ENCODE data around the gene BLOC1S3. TPM values are rescaled to one million over a fixed set of nuclear protein-coding genes. Genes with fewer than 3 reads are reported as not detected.
A peak's percentile ranks its signal among the peaks of the same experiment; 100 is the strongest.

Gene BLOC1S3, protein sequence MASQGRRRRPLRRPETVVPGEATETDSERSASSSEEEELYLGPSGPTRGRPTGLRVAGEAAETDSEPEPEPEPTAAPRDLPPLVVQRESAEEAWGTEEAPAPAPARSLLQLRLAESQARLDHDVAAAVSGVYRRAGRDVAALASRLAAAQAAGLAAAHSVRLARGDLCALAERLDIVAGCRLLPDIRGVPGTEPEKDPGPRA
- total RNA-seq (2022) (22.7 and 25.2 TPM in 2 replicates), Bru-seq, nascent RNA (percentile 77 among the genes with signal in this experiment), BruChase-seq, experiment 1, labeled RNA remaining after a 6-hour chase (percentile 82 among the genes with signal in this experiment), BruChase-seq, experiment 2, labeled RNA remaining after a 2-hour chase (percentile 95 among the genes with signal in this experiment)
- long read RNA-seq, partial matches to known transcripts, result 0 of 1 reads
- long read RNA-seq, other reads (novel, unspliced or antisense), result 0 of 1 reads

DNA sequence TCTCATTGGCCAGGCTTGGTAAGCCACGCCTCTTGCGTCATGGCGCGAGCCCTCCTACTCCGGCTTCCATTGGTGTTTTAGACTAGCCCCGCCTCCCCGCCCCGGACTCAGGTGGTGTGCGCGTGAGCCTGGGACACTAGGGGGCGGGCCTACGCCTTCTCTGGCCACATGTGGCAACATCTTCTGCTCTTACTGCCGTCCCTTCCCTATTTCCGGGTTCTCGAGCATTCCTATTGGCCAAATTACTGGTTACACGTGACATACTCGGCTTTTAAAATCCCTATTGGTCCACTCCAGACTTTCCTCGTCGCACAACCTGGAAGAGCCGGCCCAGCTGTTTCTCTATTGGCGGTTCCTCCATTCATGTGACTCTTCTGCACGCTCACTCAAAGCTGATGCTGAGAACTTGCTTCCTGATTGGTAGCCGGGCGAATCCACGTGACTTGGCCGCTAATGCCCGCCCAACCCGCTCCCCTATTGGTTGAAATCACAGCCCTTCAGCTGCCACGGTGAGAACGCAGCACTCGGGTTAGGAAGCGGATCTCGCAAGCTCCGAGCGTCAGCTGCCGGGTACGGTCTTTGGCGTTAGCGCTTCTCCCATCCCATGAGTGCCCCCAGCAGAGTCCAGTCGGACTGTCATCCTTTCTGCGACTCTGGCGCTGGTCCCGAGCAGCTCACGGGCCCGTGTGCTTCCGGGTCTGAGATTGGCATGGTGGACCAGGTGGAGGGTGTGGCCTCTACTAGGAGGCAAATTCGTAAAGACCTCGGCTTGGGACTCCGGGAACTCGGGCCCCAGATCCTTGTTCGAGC is at the start of gene BLOC1S3:
Gene BLOC1S3, plus strand, starts transcription at position 523 of the 810 bp plus-strand sequence. CDS start 513 bp downstream, outside the sequence.
- H3K4me3 Mint-ChIP-seq (ENCODE audit: low read depth, unreplicated experiment), result peak within 1 kb of the TSS; percentile 79
- no TSS peak for BruUV-seq (replicated peaks)
- peak; percentile 100 for DNase-seq
- peaks cover 44% of the 10 kb centered on the region for H3K36me3 Mint-ChIP-seq (ENCODE audit: insufficient read depth, unreplicated experiment)
- TF ChIP-seq, protein P1, sequence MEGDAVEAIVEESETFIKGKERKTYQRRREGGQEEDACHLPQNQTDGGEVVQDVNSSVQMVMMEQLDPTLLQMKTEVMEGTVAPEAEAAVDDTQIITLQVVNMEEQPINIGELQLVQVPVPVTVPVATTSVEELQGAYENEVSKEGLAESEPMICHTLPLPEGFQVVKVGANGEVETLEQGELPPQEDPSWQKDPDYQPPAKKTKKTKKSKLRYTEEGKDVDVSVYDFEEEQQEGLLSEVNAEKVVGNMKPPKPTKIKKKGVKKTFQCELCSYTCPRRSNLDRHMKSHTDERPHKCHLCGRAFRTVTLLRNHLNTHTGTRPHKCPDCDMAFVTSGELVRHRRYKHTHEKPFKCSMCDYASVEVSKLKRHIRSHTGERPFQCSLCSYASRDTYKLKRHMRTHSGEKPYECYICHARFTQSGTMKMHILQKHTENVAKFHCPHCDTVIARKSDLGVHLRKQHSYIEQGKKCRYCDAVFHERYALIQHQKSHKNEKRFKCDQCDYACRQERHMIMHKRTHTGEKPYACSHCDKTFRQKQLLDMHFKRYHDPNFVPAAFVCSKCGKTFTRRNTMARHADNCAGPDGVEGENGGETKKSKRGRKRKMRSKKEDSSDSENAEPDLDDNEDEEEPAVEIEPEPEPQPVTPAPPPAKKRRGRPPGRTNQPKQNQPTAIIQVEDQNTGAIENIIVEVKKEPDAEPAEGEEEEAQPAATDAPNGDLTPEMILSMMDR (IDR thresholded peaks at IDR 0.05; ENCODE audit: unreplicated experiment), result peak; percentile 39
- H3K27me3 Mint-ChIP-seq (ENCODE audit: unreplicated experiment), result no peaks in the 10 kb centered on the region
- CTCF ChIA-PET, result interaction anchor here (0.5 to 2.3 kb wide), 19 partner anchors 8 to 261 kb away, joined by 3 to 13 read pairs (median 4); no protein-coding TSS in a partner anchor
- H3K4me1 Mint-ChIP-seq (ENCODE audit: low read depth, unreplicated experiment), result peaks cover 8% of the 10 kb centered on the region
- intact Hi-C loops (cut with micrococcal nuclease; ENCODE audit: unreplicated experiment), result no loop called here
- peak within 1 kb of the TSS; percentile 90 for H3K27ac Mint-ChIP-seq (ENCODE audit: unreplicated experiment)
- H3K9me3 Mint-ChIP-seq (ENCODE audit: low read depth, unreplicated experiment), result no peaks in the 10 kb centered on the region

DNA sequence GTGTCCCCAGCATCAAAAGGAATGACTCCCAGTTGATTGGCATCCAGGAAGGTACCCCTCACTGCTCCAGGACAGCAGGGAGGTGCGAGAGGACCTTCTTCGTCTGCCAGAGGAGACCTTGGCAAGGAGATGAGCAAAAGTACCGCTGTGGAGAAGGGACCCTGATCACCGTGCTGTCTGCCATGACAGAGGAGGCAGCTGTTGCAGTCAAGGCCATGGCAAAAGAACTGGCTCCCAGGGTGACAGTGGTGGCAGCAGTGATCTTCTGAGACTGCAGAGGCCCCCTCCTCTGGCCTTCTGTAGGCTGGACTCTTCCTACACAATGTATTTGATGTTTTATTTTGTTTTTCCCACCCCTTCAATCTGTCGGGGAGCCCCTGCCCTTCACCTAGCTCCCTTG is 49.8 kb upstream of the BLOC1S3 start:
- CTCF ChIA-PET, result no interaction called here
- Mint-ChIP-seq H3K27me3 (ENCODE audit: unreplicated experiment) (no peaks in the 10 kb centered on the region), H3K9me3 (ENCODE audit: low read depth, unreplicated experiment) (no peaks in the 10 kb centered on the region), H3K4me3 (ENCODE audit: low read depth, unreplicated experiment) (no peak overlapping the region), H3K36me3 (ENCODE audit: insufficient read depth, unreplicated experiment) (peaks cover 26% of the 10 kb centered on the region), H3K27ac (ENCODE audit: unreplicated experiment) (no peak overlapping the region), H3K4me1 (ENCODE audit: low read depth, unreplicated experiment) (peaks cover 37% of the 10 kb centered on the region)
- TF ChIP-seq, protein P1 (IDR thresholded peaks at IDR 0.05; ENCODE audit: unreplicated experiment), result no peak
- DNase-seq, result no peak
- no TSS peak for BruUV-seq (replicated peaks)
- intact Hi-C loops (cut with micrococcal nuclease; ENCODE audit: unreplicated experiment), result loop anchor here (5.0 kb wide), 1 partner anchor 37 kb away; the partner anchor contains the start of gene PPP1R37

DNA sequence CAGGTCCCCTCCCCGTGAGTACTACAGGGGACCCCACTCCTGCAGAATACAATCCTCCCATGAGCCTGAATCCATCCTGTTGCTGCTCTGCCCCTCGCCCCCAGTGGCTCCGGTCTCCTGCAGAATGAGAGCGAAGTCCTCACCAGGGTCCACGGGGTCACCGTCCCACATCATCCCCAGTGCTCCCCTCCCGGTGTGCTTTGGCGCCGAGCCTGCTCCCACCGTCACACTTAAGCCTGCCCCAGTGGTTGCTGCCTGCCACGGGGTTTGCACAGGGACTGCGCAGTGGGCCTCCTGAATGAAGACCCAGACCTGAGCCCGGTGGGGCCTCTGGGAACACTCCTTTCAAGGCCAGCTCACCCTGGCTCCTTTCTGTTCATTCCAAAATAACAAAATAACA is 48.3 kb upstream of the BLOC1S3 start:
- intact Hi-C loops (cut with micrococcal nuclease; ENCODE audit: unreplicated experiment), result loop anchor here (2.0 kb wide), 1 partner anchor 29 kb away; no protein-coding TSS in a partner anchor
- H3K27me3 Mint-ChIP-seq (ENCODE audit: unreplicated experiment), result no peaks in the 10 kb centered on the region
- CTCF ChIA-PET, result no interaction called here

More for the DNA sequence above, 48.3 kb upstream of the BLOC1S3 start:
- Mint-ChIP-seq H3K4me1 (ENCODE audit: low read depth, unreplicated experiment) (peaks cover 28% of the 10 kb centered on the region), H3K27ac (ENCODE audit: unreplicated experiment) (no peak overlapping the region), H3K9me3 (ENCODE audit: low read depth, unreplicated experiment) (no peaks in the 10 kb centered on the region), H3K36me3 (ENCODE audit: insufficient read depth, unreplicated experiment) (peaks cover 26% of the 10 kb centered on the region), H3K4me3 (ENCODE audit: low read depth, unreplicated experiment) (no peak overlapping the region)
- DNase-seq, result no peak
- no TSS peak for BruUV-seq (replicated peaks)
- TF ChIP-seq, protein P1 (IDR thresholded peaks at IDR 0.05; ENCODE audit: unreplicated experiment), result no peak

Data from Calu3 (cell line).